Measurements from ENCODE around the gene ACTR3C.
"Not testable (repeated sequence)": the region's sequence is repeated elsewhere in the genome, so short reads cannot be mapped to it uniquely, and the experiment has no call there.

- not testable (repeated sequence) for TF ChIP-seq CTCF (conservative IDR thresholded peaks at IDR 0.05; ENCODE audit: low read length); EZH2phosphoT487 (IDR thresholded peaks at IDR 0.05; ENCODE audit: borderline replicate concordance, low read depth, low read length)
Observed at GRCh38 chr7:150222083-150222972, 101.0 kb downstream of the ACTR3C start.
